GM21381 (cell line): ENCODE data around the gene SEMA4C.

Experiments used
- ATAC-seq: cut with Tn5 transposase; IDR thresholded peaks from one replicate; pipeline ENCODE4 v1.9.1; 2021; ENCODE audit warnings: mild to moderate bottlenecking, moderate library complexity; ENCODE audit not compliant: unreplicated experiment

The SEMA4C gene

GRCh38 chr2:96882906-96883305 is 13.0 kb upstream of the SEMA4C start:
- ATAC-seq: no peak

DNA sequence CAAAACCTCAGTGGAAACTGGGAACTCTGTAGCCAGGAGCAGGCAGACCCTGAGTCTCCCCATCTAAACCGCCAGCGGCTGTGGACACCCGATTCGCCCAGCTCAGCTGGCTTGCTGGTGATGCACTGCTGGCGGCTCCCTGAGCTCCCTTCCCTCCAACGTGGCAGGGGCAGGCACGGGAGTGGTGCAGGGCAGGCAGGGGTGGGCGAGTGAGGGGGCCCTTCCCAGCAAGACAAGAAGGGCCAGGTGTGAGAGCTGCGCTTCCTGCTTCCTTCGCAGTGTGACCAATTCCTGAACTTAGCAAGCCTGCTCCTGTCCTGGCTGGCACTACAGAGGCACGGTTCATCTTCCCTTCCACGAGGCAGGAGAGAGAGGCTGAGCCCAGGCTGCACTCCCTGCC is 12.3 kb upstream of the SEMA4C start:
- no peak for ATAC-seq

DNA sequence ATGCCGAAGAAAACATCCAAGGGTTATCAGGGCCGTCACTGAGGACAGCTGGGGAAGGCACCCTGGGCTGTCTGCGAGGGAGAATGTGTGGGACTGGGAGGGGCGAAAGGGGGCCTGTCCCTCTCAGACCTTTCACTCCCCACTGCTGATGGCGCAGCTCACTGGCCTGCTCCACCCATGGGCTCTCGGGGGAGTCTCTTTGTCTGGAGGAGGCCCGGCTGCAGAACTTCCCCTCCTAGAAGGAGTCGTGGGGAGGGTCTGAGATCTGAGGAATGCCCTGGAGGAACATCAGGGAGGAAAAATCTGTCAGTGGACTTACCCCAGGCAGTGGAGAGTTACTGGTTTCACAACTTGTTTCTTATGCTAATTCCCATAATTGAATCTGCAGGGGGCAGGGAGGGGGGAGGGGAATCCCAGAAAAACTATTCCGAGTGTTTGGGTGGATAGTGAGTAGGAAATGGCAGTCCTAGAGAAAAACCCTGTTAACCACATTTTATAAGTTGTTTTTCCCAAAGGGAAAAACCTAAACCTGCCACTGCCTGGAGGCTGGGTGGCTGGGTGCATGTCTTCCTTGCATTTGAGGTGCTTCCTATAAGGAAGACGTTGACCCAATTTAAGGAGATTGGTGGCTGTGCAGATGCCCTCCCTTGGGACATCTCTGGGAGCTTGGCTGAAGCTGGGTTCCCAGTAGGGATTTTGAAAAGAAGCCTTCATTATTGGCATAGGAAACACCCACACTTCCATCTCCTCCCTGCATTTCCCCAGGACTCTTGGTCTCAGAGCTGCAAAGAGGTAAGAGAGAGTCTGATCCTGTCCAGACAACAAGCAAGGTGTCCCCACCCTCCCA is 11.7 kb upstream of the SEMA4C start:
- no peak for ATAC-seq

- ATAC-seq: no peak
Measured at GRCh38 chr2:96880891-96881273, 11.0 kb upstream of the SEMA4C start.

DNA sequence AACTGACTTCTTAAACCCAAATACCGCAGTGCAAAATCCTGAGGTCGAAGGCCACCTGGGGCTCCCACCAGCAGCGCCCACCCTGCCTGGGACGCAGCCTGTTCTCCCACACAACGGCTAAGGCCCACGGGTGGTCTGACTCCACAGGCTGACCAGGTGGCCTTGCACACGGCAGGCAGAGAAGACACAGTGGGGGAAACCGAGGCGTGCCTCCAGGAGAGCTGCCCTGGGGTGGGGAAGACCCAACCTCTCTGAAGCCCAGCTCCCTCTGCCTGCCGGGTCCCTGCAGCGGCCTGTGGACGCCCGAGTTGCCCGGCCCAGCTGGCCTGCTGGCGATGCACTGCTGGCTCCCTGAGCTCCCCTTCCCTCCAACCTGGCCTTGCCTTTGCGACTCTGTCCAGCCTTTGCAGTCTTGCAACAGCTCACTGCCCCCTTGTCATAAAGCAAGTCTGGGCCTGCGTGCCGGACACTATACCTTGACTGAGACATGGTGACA is 9.7 kb upstream of the SEMA4C start:
- no peak for ATAC-seq

GRCh38 chr2:96878796-96879544 is 9.1 kb upstream of the SEMA4C start:
- ATAC-seq: no peak

DNA sequence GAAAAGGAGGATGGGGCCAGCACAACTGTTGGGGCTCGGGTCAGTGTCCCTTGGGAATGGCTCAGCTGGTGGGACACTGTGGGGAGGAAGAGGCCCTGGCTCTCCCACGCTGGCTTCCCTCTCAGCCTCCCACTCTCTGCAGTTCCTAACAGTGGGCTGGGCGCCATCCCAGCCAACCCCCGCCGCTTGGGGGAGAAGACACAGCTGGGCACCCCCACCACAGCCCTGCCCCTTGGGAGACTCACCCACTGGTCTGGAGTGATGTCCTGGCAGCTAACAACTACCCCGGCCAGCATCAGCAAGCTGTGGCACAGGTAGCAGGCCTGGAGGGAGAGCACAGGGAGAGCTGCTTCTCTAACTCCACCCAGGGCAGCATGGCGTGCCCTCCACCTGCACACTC is 8.3 kb upstream of the SEMA4C start:
- no peak for ATAC-seq

DNA sequence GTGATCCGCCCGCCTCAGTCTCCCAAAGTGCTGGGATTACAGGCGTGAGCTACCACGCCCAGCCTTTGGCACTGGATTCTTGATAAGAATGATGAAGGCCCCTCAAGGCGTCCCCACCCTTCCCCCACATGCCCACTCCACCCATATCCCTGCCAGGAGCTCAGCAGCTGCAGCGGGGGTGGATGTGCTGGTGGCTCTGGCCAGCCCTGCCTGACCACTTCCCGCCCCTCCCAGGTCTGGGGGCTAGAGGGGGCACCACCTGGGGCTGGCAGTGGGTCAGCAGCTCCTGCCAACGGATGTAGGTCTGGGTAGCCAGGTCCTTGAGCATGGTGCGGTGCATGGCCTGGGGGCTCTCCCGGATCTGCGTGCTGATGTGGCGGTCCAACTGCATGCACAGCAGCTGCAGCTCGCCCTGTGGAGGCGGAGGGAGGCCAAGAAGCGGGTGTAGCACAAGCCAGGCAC is 7.8 kb upstream of the SEMA4C start:
- no peak for ATAC-seq

DNA sequence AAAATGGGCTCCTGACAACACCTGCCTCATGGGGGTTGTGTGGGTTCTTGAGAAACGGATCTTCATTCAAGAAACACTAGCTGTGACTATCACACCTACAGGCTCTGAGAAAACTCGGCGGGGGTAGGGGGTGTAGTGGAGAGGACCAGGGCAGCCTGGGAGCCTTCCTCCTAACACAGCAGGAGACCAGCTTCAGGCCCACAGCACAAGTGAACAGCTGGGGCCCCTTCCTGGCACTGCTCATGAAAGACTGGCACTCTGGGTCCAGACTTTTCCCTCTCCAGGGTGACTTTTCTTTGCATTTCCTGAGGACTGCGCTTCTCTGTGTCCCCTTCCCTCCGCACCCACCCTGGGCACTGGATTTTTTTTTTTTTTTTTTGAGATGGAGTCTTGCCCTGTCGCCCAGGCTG is 7.2 kb upstream of the SEMA4C start:
- ATAC-seq: no peak

- ATAC-seq: no peak
Measured at GRCh38 chr2:96876269-96877041, 6.6 kb upstream of the SEMA4C start.

DNA sequence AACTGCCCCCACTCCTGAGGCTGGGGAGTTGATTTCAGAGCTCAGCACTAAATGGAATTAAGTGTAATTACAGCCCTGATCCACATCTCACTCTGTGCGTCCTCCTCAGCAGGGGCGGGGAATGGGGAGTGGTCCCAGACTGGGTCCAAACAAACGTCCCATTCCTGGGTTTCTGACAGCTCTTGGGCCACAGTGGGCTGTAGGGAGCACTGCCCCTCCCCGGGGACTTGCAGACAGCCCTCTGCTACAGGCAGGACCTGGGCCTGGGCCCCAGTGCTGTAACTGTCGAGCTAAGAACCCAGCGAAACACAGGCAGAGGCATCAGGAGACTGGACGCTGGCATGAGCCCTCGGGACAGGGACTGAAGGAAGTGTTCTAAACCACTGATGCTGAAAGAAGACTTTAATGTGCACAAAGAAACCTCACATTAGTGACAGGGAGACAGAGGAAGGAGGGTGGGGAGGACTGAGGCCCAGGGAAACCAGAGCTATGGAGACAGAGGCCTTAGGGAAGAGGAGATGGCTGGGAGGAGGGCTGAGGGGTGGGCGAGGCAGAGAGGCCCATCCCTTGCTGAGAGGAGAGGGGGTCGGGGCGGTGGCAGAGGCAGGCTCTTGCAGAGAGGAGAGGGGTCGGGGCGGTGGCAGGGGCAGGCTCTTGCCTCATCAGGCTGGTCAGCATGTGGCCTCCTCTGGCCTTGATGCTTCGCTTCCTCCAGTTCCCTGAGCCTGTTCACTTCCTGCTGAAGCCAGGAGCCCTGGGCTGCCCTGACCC is 5.8 kb upstream of the SEMA4C start:
- ATAC-seq: no peak

DNA sequence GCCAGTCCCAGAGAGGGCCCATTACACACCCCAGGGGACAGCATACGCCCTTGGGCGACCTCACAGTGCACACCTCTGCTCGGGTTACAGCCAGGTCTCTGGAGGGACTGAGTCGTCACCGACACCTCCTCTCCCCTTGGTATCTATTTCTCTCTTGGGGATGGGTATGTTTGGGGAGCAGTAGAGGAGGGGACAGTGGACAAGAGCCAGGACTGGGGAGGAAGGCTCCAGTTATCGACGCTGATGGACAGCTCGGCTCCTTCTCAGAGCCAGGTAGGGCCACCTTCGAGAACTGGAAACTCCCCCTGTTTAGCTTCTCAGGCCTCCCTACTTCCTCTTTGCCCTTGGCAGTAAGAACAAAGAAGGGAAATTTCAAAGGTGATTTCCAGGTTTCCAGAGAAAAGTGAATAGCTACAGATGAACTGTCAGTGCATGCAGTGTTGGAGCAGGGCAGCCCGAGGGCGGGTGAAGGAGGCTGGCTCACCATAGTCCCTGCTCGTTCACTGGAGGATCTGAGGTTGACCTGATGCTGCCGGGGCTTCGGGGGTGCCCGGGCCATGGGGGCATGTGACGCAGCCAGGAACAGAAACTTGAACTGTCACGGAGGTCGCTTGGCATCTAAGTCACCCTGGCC is 4.4 kb upstream of the SEMA4C start:
- ATAC-seq: peak; percentile 53

GRCh38 chr2:96873651-96874096 is 3.8 kb upstream of the SEMA4C start:
- ATAC-seq: no peak

DNA sequence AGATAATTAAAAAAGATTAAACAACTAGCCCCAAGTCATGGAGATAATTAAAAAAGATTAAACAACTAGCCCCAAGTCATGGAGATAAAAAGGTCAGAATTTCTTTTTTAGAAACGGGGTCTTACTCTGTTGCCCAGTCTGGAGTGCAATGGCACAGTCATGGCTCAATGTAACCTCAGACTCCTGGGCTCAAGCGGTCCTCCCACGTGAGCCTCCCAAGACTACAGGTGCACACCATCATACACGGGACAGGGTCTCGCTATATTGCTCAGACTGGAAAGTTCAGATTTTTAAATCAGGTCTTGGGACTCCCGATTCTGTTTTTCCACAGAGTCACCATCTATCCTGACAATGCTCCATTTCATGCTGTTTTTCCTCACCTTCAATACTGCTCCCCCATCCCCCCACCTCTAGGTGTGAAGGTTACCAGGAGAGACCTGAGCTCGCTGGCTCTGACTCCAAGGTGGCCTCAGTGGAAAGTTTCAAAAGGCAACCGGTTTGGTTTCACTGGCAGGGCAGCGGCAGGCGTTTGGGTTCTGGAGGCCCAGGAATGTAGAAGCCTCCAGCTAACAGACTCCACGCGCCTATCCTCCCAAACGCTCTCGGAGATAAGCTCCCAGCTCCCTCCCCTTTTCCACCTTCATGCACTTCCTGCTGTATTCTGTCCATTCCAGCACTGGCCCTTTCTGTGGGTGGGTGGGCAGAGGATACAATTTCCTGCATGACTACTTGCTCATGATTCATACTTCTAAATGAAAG is 2.9 kb upstream of the SEMA4C start:
- ATAC-seq: no peak

DNA sequence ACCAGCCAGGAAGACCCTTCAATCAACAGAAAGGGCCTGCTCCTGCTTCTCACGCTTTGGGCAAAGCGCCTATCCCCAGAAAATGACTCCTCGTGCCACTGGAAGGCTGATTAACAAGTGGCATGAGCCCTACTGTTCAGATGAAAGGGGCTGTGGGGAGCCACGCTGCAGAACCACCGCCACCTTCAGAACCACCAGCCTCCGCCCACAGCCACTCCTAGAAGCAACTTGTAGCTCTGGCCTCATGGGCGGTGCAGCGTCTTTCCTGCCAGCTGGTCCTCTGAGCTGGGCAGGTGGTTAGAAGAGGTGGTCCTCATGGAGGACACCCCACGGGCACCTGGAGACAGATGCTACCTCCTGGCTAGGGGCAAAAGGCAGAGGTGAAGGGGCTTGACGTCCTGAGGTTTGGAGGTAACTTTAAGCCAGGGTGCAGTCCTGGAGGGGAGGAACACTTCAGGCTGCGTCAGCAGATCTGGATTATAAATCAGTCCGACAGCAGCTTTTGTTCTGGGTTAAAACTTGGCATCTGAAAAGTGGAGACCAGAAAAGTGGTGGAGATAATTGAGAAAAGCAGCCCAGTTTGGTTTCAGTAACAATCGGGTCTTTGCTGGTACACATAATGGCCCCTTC is 861 bp upstream of the SEMA4C start:
- no peak for ATAC-seq

GRCh38 chr2:96869281-96869821 is 529 bp downstream of the SEMA4C start:
- no peak for ATAC-seq

DNA sequence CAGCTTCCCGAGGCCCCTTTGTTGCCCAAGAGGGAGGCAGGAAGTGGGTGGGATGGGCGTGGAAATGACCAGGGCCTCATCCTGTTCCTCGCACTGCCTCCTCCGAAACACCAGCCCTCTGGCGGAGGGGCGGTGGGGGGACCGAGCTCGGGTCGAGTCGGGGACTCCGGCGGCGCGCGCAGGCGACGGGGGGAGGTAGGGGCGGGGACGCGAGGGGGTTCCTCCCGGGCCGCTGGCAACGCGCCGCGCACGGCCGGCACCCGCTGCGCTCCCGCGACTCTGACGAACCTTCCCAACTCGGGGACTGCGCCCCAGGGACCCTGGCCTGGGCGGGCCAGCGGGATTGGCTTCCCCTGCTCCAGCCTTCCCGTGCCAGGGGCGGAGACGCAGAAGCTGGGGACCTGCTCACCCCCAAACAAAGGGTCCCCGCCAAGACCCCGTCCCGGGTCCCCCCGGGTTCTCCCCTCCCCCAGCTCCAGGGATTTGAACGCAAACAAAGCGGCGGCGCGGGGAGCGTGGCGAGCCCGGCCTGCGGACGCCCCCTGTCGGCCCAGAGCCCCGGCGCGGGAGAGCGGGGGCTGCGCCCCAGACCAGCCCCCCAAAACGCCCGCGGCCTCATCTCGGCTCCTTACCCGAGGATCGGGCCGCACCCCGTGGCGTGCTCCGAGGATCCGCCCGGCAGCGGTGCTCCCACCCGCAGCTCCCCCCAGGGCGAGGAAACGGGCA is 1.2 kb downstream of the SEMA4C start:
- peak; percentile 42 for ATAC-seq
